DOHH2 (cell line): ENCODE data around the gene IQCB1.
A peak's percentile ranks its signal among the peaks of the same experiment; 100 is the strongest.
"Not testable (repeated sequence)": the region's sequence is repeated elsewhere in the genome, so short reads cannot be mapped to it uniquely, and the experiment has no call there.

Source experiments
- H3F3A ChIP-seq: fragments of 200-600 bp; sonication (generic), shearing (Covaris generic); 2 replicates; pipeline ENCODE4 v1.6.0; 2016; ENCODE audit warnings: antibody characterized with exemption, mild to moderate bottlenecking; ENCODE audit not compliant: control insufficient read depth, insufficient read depth
- H3K27ac ChIP-seq: fragments of 200-600 bp; sonication (generic); 2 replicates; pipeline ENCODE4 v1.5.1; 2014; ENCODE audit warnings: low read depth, mild to moderate bottlenecking, low read length, moderate library complexity
- H3K27me3 ChIP-seq: fragments of 200-600 bp; sonication (generic); 2 replicates; pipeline ENCODE4 v1.6.1; 2014; ENCODE audit warnings: mild to moderate bottlenecking, low read length, mixed read lengths; ENCODE audit not compliant: control insufficient read depth
- H3K36me3 ChIP-seq: fragments of 200-600 bp; sonication (generic); 2 replicates; pipeline ENCODE4 v1.6.1; 2014; ENCODE audit warnings: mild to moderate bottlenecking, low read length, moderate library complexity, mixed read lengths; ENCODE audit not compliant: control insufficient read depth
- H3K4me1 ChIP-seq: fragments of 200-600 bp; sonication (generic); 2 replicates; pipeline ENCODE4 v1.6.1; 2014; ENCODE audit warnings: mild to moderate bottlenecking, low read length, mixed read lengths; ENCODE audit not compliant: control insufficient read depth
- H3K4me2 ChIP-seq: fragments of 200-600 bp; sonication (generic); 2 replicates; pipeline ENCODE4 v1.6.0; 2014; ENCODE audit warnings: mild to moderate bottlenecking, low read length, moderate library complexity
- H3K4me3 ChIP-seq: fragments of 200-600 bp; sonication (generic); 2 replicates; pipeline ENCODE4 v1.5.1; 2014; ENCODE audit warnings: mild to moderate bottlenecking, low read length, mixed read lengths
- H3K79me2 ChIP-seq: fragments of 200-600 bp; sonication (generic); 2 replicates; pipeline ENCODE4 v1.6.1; 2014; ENCODE audit warnings: mild to moderate bottlenecking, low read length, mixed read lengths; ENCODE audit not compliant: control insufficient read depth
- H3K9me2 ChIP-seq: fragments of 200-600 bp; sonication (generic); replicated peaks from 2 replicates; pipeline ENCODE4 v1.6.1; 2014; ENCODE audit warnings: mild to moderate bottlenecking, low read length, mixed read lengths; ENCODE audit not compliant: control insufficient read depth
- H3K9me3 ChIP-seq: fragments of 200-600 bp; sonication (generic); 2 replicates; pipeline ENCODE4 v1.6.1; 2014; ENCODE audit warnings: antibody characterized with exemption, low read length, mixed read lengths; ENCODE audit not compliant: control insufficient read depth, insufficient read depth
- H4K20me1 ChIP-seq: fragments of 200-600 bp; sonication (generic); 2 replicates; pipeline ENCODE4 v1.6.0; 2014; ENCODE audit warnings: low read depth, mild to moderate bottlenecking, antibody characterized with exemption, low read length, moderate library complexity; ENCODE audit not compliant: control insufficient read depth, insufficient read depth
- CTCF ChIP-seq: fragments of 200-600 bp; sonication (generic); IDR thresholded peaks from one replicate; pipeline ENCODE4 v1.5.1; 2014; ENCODE audit warnings: antibody characterized with exemption, mild to moderate bottlenecking, low read depth, low read length; ENCODE audit not compliant: poor library complexity, severe bottlenecking
- EZH2phosphoT487 ChIP-seq: fragments of 200-600 bp; sonication (generic); IDR thresholded peaks from 2 replicates; pipeline ENCODE4 v1.6.1; 2017; ENCODE audit warnings: borderline replicate concordance, mild to moderate bottlenecking, antibody characterized with exemption, low read length, moderate library complexity, mixed read lengths

Gene IQCB1

GRCh38 chr3:121749276-121750086 lies 85.4 kb downstream of the IQCB1 start, which contains the start of gene GOLGB1:
GOLGB1 (minus strand) TSS chr3:121749741; CDS start chr3:121730971, 18,770 bp downstream.
- Histone ChIP-seq H3K4me1 (peaks cover 21% of the 10 kb centered on the region), H3K4me3 (peak within 1 kb of the TSS; percentile 95), H3K4me2 (peak within 1 kb of the TSS; percentile 84), H3K36me3 (peaks cover 5% of the 10 kb centered on the region; the same call in 1 of the 2 replicates), H3F3A (no peaks in the 10 kb centered on the region; the same call in 1 of the 2 replicates), H3K79me2 (peaks cover 47% of the 10 kb centered on the region), H3K9me2 (no peaks in the 10 kb centered on the region), H3K27ac (peak within 1 kb of the TSS; percentile 31; the same call in 1 of the 2 replicates), H3K9me3 (no peaks in the 10 kb centered on the region), H3K27me3 (no peaks in the 10 kb centered on the region), H4K20me1 (no peaks in the 10 kb centered on the region)
- TF ChIP-seq CTCF = no peak
- no peak for TF ChIP-seq EZH2phosphoT487

- H3K4me2 ChIP-seq = peak overlapping the region; percentile 84
- no peaks in the 10 kb centered on the region for H3K9me2 ChIP-seq
- H3K4me1 ChIP-seq = peaks cover 21% of the 10 kb centered on the region
- no peak for TF ChIP-seq CTCF
- no peak for TF ChIP-seq EZH2phosphoT487
- peak overlapping the region; percentile 12; the same call in 1 of the 2 replicates for H3K27ac ChIP-seq
- H3K79me2 ChIP-seq = peaks cover 51% of the 10 kb centered on the region
- H3K9me3 ChIP-seq = no peaks in the 10 kb centered on the region
- peak overlapping the region; percentile 95 for H3K4me3 ChIP-seq
- H3F3A ChIP-seq = no peaks in the 10 kb centered on the region; the same call in 1 of the 2 replicates
- H3K36me3 ChIP-seq = peaks cover 5% of the 10 kb centered on the region; the same call in 1 of the 2 replicates
- no peaks in the 10 kb centered on the region for H3K27me3 ChIP-seq
- no peaks in the 10 kb centered on the region for H4K20me1 ChIP-seq
Observed at GRCh38 chr3:121748680-121749275, 86.1 kb downstream of the IQCB1 start.

DNA sequence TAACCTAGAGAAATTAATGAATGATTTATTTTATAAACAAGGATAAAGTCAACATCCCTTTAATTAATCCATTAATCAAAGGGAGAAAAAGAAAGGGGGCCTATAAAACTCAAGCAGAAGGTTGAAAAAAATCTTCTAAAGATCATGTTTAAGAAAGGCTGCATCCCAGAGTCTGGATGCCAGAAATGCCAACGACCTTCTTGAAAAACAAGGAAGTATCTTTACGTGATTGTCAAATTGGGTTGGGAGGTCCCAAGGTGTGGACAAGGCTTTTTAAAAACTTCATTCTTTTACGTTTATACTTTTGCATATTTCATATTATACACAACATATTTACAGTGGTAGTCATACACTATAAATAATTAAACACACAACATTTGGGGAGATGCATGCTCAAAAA lies 86.9 kb downstream of the IQCB1 start:
- Histone ChIP-seq H3K79me2 (peaks cover 54% of the 10 kb centered on the region), H3K4me1 (peaks cover 21% of the 10 kb centered on the region), H3F3A (no peaks in the 10 kb centered on the region; the same call in 1 of the 2 replicates), H3K4me3 (peak overlapping the region; percentile 95), H3K36me3 (peaks cover 5% of the 10 kb centered on the region), H3K27ac (no peak overlapping the region), H3K9me2 (no peaks in the 10 kb centered on the region), H3K4me2 (peak overlapping the region; percentile 84), H3K27me3 (no peaks in the 10 kb centered on the region), H3K9me3 (no peaks in the 10 kb centered on the region), H4K20me1 (no peaks in the 10 kb centered on the region)
- TF ChIP-seq CTCF (no peak), EZH2phosphoT487 (no peak)

- Histone ChIP-seq H3K79me2 (peaks cover 72% of the 10 kb centered on the region), H3F3A (peaks cover 11% of the 10 kb centered on the region), H3K4me1 (peaks cover 29% of the 10 kb centered on the region)
- H3K36me3 ChIP-seq, H3K4me3 ChIP-seq, H3K9me2 ChIP-seq, H3K9me3 ChIP-seq, H4K20me1 ChIP-seq, H3K27me3 ChIP-seq, H3K27ac ChIP-seq, H3K4me2 ChIP-seq: not testable (repeated sequence)
Observed at GRCh38 chr3:121743106-121743505, 91.8 kb downstream of the IQCB1 start.
